ENCODE measurements around the gene RDH12. TPM values are rescaled to one million over a fixed set of nuclear protein-coding genes. Genes with fewer than 3 reads are reported as not detected.
A peak's percentile ranks its signal among the peaks of the same experiment; 100 is the strongest.

RDH12 gene
- total and polyA plus RNA-seq, 4 donors: 0.06 to 0.25 (median 0.22) TPM; not detected in 1

GRCh38 chr14:67695394-67695949 is 6.2 kb upstream of the RDH12 start, which contains the start of gene RDH11:
RDH11 (minus strand) TSS chr14:67695764; CDS start chr14:67695703, 61 bp downstream.
- peak; percentile 95 for ATAC-seq (ENCODE audit: insufficient read depth, low FRiP score)
- H3K4me1 ChIP-seq (ENCODE audit: control insufficient read depth in 5 of 5, insufficient read depth in 5 of 5, low read length in 5 of 5): peaks cover 0 to 4% (median 0%) of the 10 kb centered on the region in 5 donors
- WGBS, 2 donors: 0% methylated on average over 25 of the region's 25 CpGs

GRCh38 chr14:67697006-67697405 is 4.7 kb upstream of the RDH12 start:
- DNase-seq (no peak), ATAC-seq (ENCODE audit: insufficient read depth, low FRiP score) (no peak)
- TF ChIP-seq CTCF (IDR thresholded peaks at IDR 0.05; ENCODE audit: control extremely low read depth, extremely low read depth): no peak
- Histone ChIP-seq H3K27ac (ENCODE audit: low read depth in 1 of 2, low read length in 1 of 2) (no peak overlapping the region), H3K36me3 (ENCODE audit: control insufficient read depth in 4 of 4, insufficient read depth in 4 of 4, low read length in 4 of 4) (peaks cover 0 to 10% (median 3%) of the 10 kb centered on the region in 4 donors), H3K9ac (ENCODE audit: insufficient read depth in 1 of 2, low read length in 2 of 2) (no peak overlapping the region), H3K9me3 (ENCODE audit: control insufficient read depth in 4 of 4, insufficient read depth in 3 of 4, low read length in 3 of 4) (no peaks in the 10 kb centered on the region), H3K4me3 (no peak overlapping the region), H3K27me3 (ENCODE audit: control insufficient read depth in 3 of 3, insufficient read depth in 3 of 3, low read length in 2 of 3) (no peaks in the 10 kb centered on the region), H3K4me1 (ENCODE audit: control insufficient read depth in 5 of 5, insufficient read depth in 5 of 5, low read length in 5 of 5) (peaks cover 0 to 4% (median 0%) of the 10 kb centered on the region in 5 donors)
- WGBS, 2 donors: 77 to 91% methylated on average over 4 of the region's 4 CpGs

More at GRCh38 chr14:67695394-67695949, 6.2 kb upstream of the RDH12 start, which contains the start of gene RDH11:
- Histone ChIP-seq H3K27ac (ENCODE audit: low read depth in 1 of 2, low read length in 1 of 2) (peak within 1 kb of the TSS; percentile 22 to 91), H3K36me3 (ENCODE audit: control insufficient read depth in 4 of 4, insufficient read depth in 4 of 4, low read length in 4 of 4) (peaks cover 6 to 19% (median 11%) of the 10 kb centered on the region in 4 donors), H3K4me3 (peak within 1 kb of the TSS; percentile 91), H3K9me3 (ENCODE audit: control insufficient read depth in 4 of 4, insufficient read depth in 3 of 4, low read length in 3 of 4) (no peaks in the 10 kb centered on the region), H3K27me3 (ENCODE audit: control insufficient read depth in 3 of 3, insufficient read depth in 3 of 3, low read length in 2 of 3) (no peaks in the 10 kb centered on the region), H3K9ac (ENCODE audit: insufficient read depth in 1 of 2, low read length in 2 of 2) (peak within 1 kb of the TSS; percentile 47 to 68)
- TF ChIP-seq CTCF (IDR thresholded peaks at IDR 0.05; ENCODE audit: control extremely low read depth, extremely low read depth): no peak
- peak; percentile 91 to 95 (median 95) for DNase-seq

GRCh38 chr14:67698179-67698578 is 3.5 kb upstream of the RDH12 start:
- H3K4me3 ChIP-seq: no peak overlapping the region
- no peak overlapping the region for H3K9ac ChIP-seq (ENCODE audit: insufficient read depth in 1 of 2, low read length in 2 of 2)
- 71 to 78% methylated on average over 1 of the region's 1 CpG for WGBS, 2 donors
- peaks cover 0 to 4% (median 0%) of the 10 kb centered on the region in 5 donors for H3K4me1 ChIP-seq (ENCODE audit: control insufficient read depth in 5 of 5, insufficient read depth in 5 of 5, low read length in 5 of 5)
- no peaks in the 10 kb centered on the region for H3K9me3 ChIP-seq (ENCODE audit: control insufficient read depth in 4 of 4, insufficient read depth in 3 of 4, low read length in 3 of 4)
- ATAC-seq (ENCODE audit: insufficient read depth, low FRiP score) (no peak), DNase-seq (no peak)
- no peaks in the 10 kb centered on the region for H3K27me3 ChIP-seq (ENCODE audit: control insufficient read depth in 3 of 3, insufficient read depth in 3 of 3, low read length in 2 of 3)
- no peak for TF ChIP-seq CTCF (IDR thresholded peaks at IDR 0.05; ENCODE audit: control extremely low read depth, extremely low read depth)
- H3K27ac ChIP-seq (ENCODE audit: low read depth in 1 of 2, low read length in 1 of 2): no peak overlapping the region
- H3K36me3 ChIP-seq (ENCODE audit: control insufficient read depth in 4 of 4, insufficient read depth in 4 of 4, low read length in 4 of 4): peaks cover 0 to 1% (median 0%) of the 10 kb centered on the region in 4 donors

Measured in lung (tissue), 12 donors.